ENCODE measurements around the gene FXYD3.

FXYD3 gene

DNA sequence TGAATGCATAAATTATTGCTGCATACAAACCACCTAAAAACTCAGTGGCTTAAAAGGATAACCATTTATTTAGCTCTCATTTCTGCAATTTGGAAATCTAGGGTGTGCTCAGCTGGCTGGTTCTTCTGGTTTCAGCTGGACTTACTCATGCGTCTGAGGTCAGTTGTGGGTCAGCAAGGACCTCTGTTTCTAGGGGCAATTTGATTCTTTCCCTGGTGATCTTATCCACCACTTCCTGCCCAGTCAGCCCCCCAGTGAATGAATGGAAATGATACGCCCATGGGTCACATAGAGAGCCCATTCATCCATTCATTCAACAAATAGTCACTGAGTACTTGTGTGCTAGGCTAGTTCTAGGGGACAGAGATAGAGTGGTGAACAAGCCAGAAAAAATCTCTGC is 48.8 kb downstream of the FXYD3 start:
- DNase-seq, result no peak

DNA sequence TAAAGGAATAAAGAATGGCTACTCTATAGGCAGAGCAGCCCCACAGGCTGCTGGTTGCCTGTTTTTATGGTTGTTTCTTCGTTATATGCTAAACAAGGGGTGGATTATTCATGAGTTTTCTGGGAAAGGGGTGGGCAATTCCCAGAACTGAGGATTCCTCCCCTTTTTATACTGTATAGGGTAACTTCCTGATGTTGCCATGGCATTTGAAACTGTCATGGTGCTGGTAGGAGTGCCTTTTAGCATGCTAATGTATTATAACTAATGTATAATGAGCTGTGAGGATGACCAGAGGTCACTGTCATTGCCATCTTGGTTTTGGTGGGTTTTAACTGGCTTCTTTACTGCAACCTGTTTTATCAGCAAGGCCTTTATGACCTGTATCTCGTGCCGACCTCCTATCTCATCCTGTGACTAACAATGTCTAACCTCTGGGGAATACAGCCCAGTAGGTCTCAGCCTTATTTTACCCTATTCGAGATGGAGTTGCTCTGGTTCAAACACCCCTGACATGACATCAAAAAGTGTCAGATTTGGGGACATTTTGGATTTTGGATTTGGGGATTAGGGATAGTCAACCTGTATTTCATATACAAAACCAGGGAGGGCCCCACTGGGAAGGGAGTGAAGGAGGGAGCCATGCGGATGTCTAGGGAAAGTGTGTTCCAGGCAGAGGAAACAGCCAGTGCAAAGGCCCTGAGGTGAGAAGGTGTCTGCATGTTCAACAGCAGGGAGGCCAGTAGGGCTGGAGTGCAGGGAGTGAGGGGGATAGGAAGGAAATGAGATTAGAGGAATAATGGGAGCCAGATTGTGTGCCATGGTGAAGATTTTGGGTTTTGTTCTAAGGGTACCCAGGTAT is 49.8 kb downstream of the FXYD3 start:
- no peak for DNase-seq

DNA sequence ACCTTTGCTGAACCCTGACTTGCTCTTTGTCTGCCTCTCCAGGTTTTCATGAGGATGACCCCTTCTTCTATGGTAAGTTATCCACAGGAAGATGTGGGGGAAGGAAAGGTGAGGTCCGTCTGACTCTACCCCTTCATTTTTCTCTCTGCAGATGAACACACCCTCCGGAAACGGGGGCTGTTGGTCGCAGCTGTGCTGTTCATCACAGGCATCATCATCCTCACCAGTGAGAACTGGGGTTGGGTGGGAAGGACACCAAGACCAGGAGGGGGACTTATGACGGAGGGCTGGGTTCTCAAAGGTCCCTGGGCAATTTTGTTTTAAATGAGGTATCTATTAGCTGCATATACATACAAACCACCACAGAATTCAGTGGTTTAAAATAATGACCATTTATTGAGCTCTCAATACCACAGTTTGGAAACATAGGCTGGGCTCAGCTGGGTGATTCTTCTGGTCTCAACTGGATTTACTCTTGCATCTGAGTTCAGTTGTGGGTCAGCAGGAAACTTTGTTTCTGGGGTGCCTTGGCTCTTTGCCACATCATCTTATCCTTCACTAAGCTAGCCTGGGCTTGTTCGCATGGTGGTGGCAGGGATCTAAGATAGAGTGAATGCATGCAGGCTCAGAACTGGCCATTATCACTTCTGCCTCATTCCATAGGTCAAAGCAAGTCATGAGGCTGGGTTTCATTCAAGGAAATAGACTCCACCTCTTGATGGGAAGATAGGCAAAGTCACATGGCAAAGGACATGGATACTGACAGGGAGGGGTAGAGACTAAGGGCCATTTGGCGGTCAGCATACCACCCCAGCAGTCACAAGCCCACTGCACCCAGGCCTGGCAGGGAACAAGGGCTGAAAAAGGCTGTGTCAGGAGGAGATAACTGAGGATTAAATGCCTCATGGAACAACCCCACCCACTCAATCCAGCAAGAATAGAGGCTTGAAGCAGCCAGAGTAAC is 50.8 kb downstream of the FXYD3 start:
- no peak for DNase-seq

DNA sequence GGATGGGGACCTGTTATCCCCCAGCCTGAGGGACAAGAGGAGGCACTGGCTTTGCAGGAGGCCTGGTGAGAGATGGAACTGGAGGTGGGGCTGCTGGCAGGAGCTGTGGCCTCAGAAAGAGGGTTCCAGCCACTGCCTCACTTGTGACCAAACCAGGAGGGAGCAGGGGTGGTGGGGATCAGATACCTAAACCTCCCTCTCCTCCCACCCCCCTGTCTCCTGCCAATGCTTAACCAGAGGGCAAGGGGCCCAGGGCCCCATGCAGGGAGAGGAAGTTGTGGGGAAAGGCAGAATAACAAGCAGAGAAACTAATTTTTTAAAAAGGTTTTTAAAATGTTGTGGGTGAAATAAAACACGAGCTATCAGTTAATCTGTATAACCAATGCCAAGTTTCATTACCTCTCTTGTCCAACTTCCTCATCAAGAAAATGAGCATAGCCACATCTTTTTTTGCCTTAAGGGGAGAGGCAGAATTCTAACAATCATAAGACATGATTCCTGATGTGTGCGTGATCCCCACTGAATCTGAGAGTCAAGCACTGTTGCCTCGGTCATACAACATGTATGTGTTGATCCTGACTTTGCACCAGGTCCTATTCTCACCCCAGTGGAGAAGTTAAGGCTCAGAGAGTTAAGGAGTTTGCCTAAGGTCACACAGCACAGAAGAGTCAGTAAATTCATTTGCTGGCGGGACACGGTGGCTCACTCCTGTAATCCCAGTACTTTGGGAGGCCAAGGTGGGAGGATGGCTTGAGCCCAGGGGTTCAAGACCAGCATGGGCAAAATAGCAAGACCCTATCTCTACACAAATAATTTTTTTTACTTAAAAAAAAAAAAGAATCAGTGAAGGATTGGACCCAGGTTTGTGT is 51.9 kb downstream of the FXYD3 start:
- no peak for DNase-seq

DNA sequence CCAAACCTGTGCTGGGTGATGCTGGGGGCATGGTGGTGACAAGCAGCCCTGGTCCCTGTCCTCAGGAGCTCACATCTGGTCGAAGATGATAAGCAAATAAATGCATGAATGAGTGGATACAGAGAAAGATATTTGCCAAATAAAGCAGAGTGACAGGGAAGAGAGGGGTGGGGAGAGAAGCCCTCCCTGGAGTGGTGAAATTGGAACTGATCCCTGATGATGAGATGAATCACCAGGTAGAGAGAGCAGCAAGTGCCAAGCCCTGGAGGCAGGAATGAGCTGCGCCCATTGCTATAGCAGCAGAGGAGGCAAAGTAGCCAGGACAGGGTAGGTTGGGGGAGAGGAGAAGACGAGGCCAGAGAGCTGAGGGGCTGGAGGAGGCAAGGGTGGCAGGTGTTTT is 52.6 kb downstream of the FXYD3 start:
- DNase-seq, result no peak

DNA sequence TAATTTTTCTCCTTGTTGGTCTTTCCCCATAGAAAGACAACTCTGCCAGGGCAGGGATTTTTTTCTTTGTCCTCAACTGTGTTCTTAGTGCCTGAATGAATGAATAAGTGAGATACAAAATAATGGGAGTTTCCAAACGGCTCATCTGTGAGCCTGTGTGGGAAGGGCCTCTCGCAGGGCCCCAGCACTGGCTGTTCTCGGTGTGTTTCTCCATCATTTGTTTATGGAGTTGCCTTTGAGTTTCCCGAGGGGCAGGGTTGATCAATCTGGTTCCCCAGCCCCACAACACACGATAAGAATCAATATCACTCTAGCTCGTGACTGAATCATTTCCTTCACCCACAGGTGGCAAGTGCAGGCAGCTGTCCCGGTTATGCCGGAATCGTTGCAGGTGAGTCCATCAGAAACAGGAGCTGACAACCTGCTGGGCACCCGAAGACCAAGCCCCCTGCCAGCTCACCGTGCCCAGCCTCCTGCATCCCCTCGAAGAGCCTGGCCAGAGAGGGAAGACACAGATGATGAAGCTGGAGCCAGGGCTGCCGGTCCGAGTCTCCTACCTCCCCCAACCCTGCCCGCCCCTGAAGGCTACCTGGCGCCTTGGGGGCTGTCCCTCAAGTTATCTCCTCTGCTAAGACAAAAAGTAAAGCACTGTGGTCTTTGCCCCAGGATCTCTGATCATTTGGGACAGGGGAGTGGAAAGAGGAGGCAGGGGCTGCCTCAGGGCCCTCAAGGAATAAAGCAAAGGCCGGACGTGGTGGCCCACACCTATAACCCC is 53.8 kb downstream of the FXYD3 start:
- DNase-seq, result no peak

DNA sequence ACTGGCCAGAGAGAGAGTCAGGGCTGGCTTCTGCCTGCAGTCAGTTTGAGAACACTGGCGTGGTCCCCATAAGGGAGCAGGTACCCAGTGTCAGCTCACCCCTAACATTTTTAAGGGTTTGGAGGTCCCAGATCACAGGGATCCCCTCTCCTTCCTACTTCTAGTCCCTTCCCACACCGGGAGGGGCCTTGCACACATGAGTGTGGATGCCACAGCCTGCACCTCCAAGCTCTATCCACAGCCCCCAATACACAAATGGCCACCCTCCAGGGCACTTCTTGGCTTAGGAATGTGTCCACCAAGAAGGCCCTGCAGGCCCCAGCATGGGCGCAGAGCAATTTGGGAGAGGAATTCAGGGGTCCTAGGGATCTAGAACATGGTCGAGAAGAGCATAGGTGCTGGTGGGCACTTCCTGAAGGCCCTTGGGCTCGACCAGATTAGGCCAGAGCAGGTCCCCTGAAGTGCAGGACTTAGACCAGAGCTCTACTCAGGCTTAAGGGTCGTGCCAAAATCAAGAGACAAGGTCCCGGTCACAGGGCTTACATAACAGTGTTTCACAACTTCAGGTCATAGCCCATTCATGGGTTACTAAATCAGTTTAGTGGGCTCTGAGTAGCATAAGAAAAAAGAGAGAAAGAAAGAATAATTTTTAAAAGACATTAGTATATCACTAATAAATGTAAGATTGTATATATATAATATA is 54.9 kb downstream of the FXYD3 start:
- DNase-seq, result no peak

DNA sequence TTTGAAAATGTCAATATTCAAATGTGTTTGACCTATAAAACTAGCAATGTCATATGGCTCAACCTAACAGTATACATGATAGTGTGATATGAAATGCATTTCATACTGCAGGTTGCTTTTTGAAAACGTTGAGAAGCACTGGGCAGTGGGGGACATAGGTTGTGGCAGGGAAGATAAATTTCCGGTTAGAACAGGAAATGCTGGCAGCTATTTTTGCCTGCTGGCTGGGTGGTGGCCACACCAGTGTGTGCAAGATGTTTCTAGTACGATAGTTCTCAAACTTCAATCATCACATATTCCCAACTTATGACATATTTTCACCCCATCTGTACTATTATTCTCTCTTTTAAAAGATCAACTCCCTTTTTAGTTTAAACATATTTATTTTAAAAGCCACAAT is 56.1 kb downstream of the FXYD3 start:
- no peak for DNase-seq

All from fibroblast of skin of abdomen (primary cell).